Non-pigmented ciliary epithelial cell (primary cell): ENCODE measurements around the gene TNFRSF6B.

Source experiments
- DNase-seq: peaks from one replicate; pipeline ENCODE4 v3.0.0-alpha.2; 2010; ENCODE audit warnings: low read depth

TNFRSF6B gene

GRCh38 chr20:63737945-63738686 lies 41.7 kb downstream of the TNFRSF6B start:
- DNase-seq = no peak

GRCh38 chr20:63738687-63739129 lies 42.3 kb downstream of the TNFRSF6B start:
- DNase-seq = no peak

- no peak for DNase-seq
Observed at GRCh38 chr20:63739130-63740069, 42.9 kb downstream of the TNFRSF6B start, which contains the start of gene SLC2A4RG. Gene SLC2A4RG (plus strand): TSS chr20:63739776. CDS start chr20:63739913, 137 bp downstream.

GRCh38 chr20:63740070-63740626 lies 43.7 kb downstream of the TNFRSF6B start:
- no peak for DNase-seq

- DNase-seq = peak; percentile 31
Observed at GRCh38 chr20:63740627-63741353, 44.3 kb downstream of the TNFRSF6B start.

- no peak for DNase-seq
Observed at GRCh38 chr20:63741354-63741675, 44.9 kb downstream of the TNFRSF6B start.

- DNase-seq = no peak
Observed at GRCh38 chr20:63741676-63742380, 45.4 kb downstream of the TNFRSF6B start.

GRCh38 chr20:63742381-63743024 lies 46.1 kb downstream of the TNFRSF6B start:
- no peak for DNase-seq

GRCh38 chr20:63743210-63743970 lies 46.9 kb downstream of the TNFRSF6B start:
- no peak for DNase-seq

- no peak for DNase-seq
Observed at GRCh38 chr20:63744158-63744557, 47.7 kb downstream of the TNFRSF6B start.

GRCh38 chr20:63744574-63745423 lies 48.3 kb downstream of the TNFRSF6B start:
- DNase-seq = no peak

GRCh38 chr20:63745424-63745805 lies 49.0 kb downstream of the TNFRSF6B start:
- DNase-seq = no peak

- no peak for DNase-seq
Observed at GRCh38 chr20:63745961-63746731, 49.7 kb downstream of the TNFRSF6B start.

- no peak for DNase-seq
Observed at GRCh38 chr20:63746751-63747315, 50.4 kb downstream of the TNFRSF6B start.

- no peak for DNase-seq
Observed at GRCh38 chr20:63747622-63748069, 51.2 kb downstream of the TNFRSF6B start.
